Natural killer cell (primary cell): Measurements from ENCODE around the gene FHOD3. TPM values are rescaled to one million over a fixed set of nuclear protein-coding genes. Genes with fewer than 3 reads are reported as not detected.

ENCODE experiments used
- ATAC-seq, 3 donors: fragments of 150-1000 bp in 2 of 3; fragments of 200-7000 bp in 1 of 3; cut with Tn5 transposase; 1 replicate in 1 of 3; 2 replicates in 2 of 3; pipeline ENCODE4 v1.10.0; 2021; ENCODE audit warnings: mild to moderate bottlenecking in 2 of 3, moderate library complexity in 2 of 3
- DNase-seq, 2 donors: peaks; one replicate each; pipeline versions ENCODE4 v3.0.0 to v3.0.0-alpha.2; 2013 to 2021; ENCODE audit warnings: mixed read lengths in 1 of 2
- H3K27ac ChIP-seq: one replicate; pipeline ENCODE4 v1.5.1; 2013; ENCODE audit warnings: mild to moderate bottlenecking, low read length
- H3K27me3 ChIP-seq: one replicate; pipeline ENCODE4 v1.6.1; 2013; ENCODE audit warnings: low read length; ENCODE audit not compliant: control insufficient read depth, insufficient read depth
- H3K36me3 ChIP-seq: one replicate; pipeline ENCODE4 v1.6.1; 2013; ENCODE audit warnings: low read length; ENCODE audit not compliant: control insufficient read depth, insufficient read depth
- H3K4me1 ChIP-seq: one replicate; pipeline ENCODE4 v1.6.1; 2013; ENCODE audit warnings: low read length; ENCODE audit not compliant: control insufficient read depth, insufficient read depth
- H3K4me3 ChIP-seq: one replicate; pipeline ENCODE4 v1.5.1; 2013; ENCODE audit warnings: low read length
- H3K9me3 ChIP-seq: one replicate; pipeline ENCODE4 v1.6.1; 2013; ENCODE audit warnings: low read length; ENCODE audit not compliant: control insufficient read depth, insufficient read depth
- H3K27ac Mint-ChIP-seq, 2 donors: one replicate each; pipeline ENCODE4 v1.8.0; 2022; ENCODE audit warnings: mild to moderate bottlenecking in 2 of 2, mixed read lengths in 2 of 2, moderate library complexity in 1 of 2
- H3K27me3 Mint-ChIP-seq, 2 donors: one replicate each; pipeline ENCODE4 v1.8.0; 2022; ENCODE audit warnings: low read depth in 2 of 2, mixed read lengths in 2 of 2
- H3K36me3 Mint-ChIP-seq: one replicate; pipeline ENCODE4 v1.8.0; 2022; ENCODE audit warnings: mixed read lengths
- H3K4me1 Mint-ChIP-seq, 2 donors: one replicate each; pipeline ENCODE4 v1.8.0; 2022; ENCODE audit warnings: mixed read lengths in 2 of 2
- H3K4me3 Mint-ChIP-seq: one replicate; pipeline ENCODE4 v1.8.0; 2022; ENCODE audit warnings: mild to moderate bottlenecking, moderate library complexity, mixed read lengths
- H3K9me3 Mint-ChIP-seq, 2 donors: one replicate each; pipeline ENCODE4 v1.8.0; 2022; ENCODE audit warnings: mixed read lengths in 2 of 2
- WGBS: methylation state at CpG from one replicate; pipeline ENCODE4 v1.1.7; 2013; ENCODE audit warnings: missing lambda C conversion rate; ENCODE audit not compliant: insufficient coverage; 5-methylcytosine and 5-hydroxymethylcytosine counted together
- intact Hi-C: fragments of 100-400 bp; cut with micrococcal nuclease; formaldehyde crosslinking; loops from one replicate; pipeline ENCODE4 v1.14.2; 2022
- total RNA-seq, 4 donors: library from RNA; stranded (reverse); fragments of 120-200 nt in 1 of 4; gene quantifications; one replicate each; pipeline versions ENCODE4 v1.2.3 to v1.2.4, GENCODE V29; 2013 to 2022
- TF ChIP-seq, protein P1 (sequence below): fragments of 200-600 bp; IDR thresholded peaks from one replicate; pipeline ENCODE4 v1.8.0; 2022; ENCODE audit warnings: antibody characterized with exemption

Gene FHOD3
- total RNA-seq, 3 donors from 2014 or later (not counting 1 experiment from before 2014, with no cell fraction given): not detected

DNA sequence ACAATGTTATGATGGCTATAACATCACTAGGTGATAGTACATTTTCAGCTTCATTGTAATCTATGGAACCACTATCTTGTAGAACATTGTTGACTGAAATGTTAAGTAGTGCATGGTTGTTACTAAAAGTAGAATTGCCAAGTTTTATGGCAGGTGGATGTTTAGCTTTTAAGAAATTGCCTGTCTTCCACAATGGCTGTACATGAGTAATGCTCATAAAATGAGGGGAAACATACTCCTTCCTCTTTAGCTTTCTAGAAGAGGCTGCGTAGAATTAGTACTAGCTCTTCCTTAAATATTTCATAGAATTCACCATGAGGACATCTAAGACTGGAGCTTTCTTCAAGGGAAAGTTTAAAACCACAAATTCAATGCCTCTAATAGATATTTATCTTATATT lies 370.3 kb downstream of the FHOD3 start:
- no peak for ATAC-seq
- 55% methylated on average over 1 of the region's 1 CpG for WGBS
- Histone ChIP-seq H3K4me1 (no peaks in the 10 kb centered on the region), H3K36me3 (no peaks in the 10 kb centered on the region), H3K27me3 (no peaks in the 10 kb centered on the region), H3K9me3 (peaks cover 3% of the 10 kb centered on the region), H3K4me3 (no peak overlapping the region), H3K27ac (no peak overlapping the region)
- Mint-ChIP-seq H3K4me3 (no peak overlapping the region), H3K36me3 (no peaks in the 10 kb centered on the region), H3K4me1 (peaks cover 0 to 2% of the 10 kb centered on the region in 2 donors), H3K27ac (no peak overlapping the region), H3K9me3 (peaks cover 0 to 2% of the 10 kb centered on the region in 2 donors), H3K27me3 (peaks cover 7 to 16% of the 10 kb centered on the region in 2 donors)
- no peak for DNase-seq
- TF ChIP-seq, protein P1, sequence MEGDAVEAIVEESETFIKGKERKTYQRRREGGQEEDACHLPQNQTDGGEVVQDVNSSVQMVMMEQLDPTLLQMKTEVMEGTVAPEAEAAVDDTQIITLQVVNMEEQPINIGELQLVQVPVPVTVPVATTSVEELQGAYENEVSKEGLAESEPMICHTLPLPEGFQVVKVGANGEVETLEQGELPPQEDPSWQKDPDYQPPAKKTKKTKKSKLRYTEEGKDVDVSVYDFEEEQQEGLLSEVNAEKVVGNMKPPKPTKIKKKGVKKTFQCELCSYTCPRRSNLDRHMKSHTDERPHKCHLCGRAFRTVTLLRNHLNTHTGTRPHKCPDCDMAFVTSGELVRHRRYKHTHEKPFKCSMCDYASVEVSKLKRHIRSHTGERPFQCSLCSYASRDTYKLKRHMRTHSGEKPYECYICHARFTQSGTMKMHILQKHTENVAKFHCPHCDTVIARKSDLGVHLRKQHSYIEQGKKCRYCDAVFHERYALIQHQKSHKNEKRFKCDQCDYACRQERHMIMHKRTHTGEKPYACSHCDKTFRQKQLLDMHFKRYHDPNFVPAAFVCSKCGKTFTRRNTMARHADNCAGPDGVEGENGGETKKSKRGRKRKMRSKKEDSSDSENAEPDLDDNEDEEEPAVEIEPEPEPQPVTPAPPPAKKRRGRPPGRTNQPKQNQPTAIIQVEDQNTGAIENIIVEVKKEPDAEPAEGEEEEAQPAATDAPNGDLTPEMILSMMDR: no peak
- intact Hi-C loops: no loop called here

DNA sequence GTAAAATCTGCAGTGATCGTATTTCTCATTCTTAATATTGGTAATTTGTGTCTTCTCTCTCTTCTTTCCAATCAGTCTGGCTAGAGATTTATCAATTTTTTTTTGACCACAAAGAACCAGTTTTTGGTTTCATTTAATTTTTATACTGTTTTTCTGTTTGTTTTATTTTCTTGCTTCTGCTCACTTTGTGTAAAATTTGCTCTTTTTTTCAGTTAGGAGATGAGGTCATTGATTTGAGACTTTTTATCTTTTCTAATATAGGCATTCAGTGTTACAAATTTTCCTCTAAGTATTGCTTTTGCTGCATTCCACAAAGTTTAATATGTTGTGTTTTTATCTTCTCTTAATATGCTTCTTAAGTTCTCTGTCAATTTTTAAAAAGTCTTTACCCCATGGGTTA lies 370.8 kb downstream of the FHOD3 start:
- Histone ChIP-seq H3K27ac (no peak overlapping the region), H3K27me3 (no peaks in the 10 kb centered on the region), H3K36me3 (no peaks in the 10 kb centered on the region), H3K4me1 (no peaks in the 10 kb centered on the region), H3K4me3 (no peak overlapping the region), H3K9me3 (peaks cover 3% of the 10 kb centered on the region)
- Mint-ChIP-seq H3K9me3 (peaks cover 0 to 2% of the 10 kb centered on the region in 2 donors), H3K27me3 (peaks cover 7 to 16% of the 10 kb centered on the region in 2 donors), H3K36me3 (no peaks in the 10 kb centered on the region), H3K4me3 (no peak overlapping the region), H3K4me1 (peaks cover 0 to 6% of the 10 kb centered on the region in 2 donors), H3K27ac (no peak overlapping the region)
- intact Hi-C loops: no loop called here
- ATAC-seq (no peak), DNase-seq (no peak)
- TF ChIP-seq, protein P1: no peak
- no CpG with 5 or more reads among the region's 1 CpG for WGBS

DNA sequence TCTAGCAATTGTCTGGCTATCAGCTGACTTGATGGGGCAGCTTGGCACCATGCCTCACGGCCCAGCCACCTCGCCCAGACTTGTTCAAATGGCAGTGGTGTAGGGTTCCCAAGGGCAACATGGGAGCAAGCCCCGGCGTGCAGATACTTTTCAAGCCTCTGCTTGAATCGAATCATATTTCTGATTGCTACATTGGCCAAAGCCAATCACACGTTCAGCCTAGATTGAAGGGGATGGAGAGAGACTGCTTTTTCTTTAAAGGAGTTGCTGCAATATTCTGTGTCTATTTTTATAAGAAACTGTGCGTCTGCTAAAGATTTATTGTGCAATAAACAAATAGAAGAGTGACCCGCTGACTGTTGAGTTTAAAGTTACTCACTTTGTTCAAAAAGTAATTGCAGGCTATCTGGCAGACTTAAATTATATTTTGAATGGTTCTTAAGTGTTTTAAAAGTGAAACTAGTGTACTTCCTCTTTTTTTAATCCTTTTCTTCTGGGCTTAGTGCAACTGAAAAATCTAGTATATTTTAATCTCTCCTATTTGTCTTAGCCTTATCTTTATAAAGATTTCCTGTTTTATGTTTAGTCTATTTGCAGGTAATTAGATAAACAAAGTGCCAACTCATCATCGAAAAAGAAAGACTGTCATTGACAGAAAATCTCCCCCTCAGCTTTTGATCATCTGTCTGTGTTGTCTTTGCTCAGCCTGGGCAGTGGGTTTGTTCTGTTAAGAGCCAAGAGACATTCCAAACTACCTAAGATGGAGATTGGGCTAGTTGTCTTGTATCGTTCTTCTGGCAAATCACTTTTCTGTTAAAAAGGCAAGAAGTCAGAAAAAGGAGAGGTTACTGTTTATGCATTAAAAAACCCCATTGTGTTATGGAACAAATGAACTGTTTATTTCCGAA lies 375.2 kb downstream of the FHOD3 start:
- peaks cover 3% of the 10 kb centered on the region for H3K9me3 ChIP-seq
- Mint-ChIP-seq H3K4me3 (no peak overlapping the region), H3K36me3 (no peaks in the 10 kb centered on the region), H3K27me3 (peaks cover 3 to 16% of the 10 kb centered on the region in 2 donors), H3K27ac (no peak overlapping the region), H3K4me1 (peaks cover 0 to 6% of the 10 kb centered on the region in 2 donors), H3K9me3 (peaks cover 0 to 3% of the 10 kb centered on the region in 2 donors)
- no peaks in the 10 kb centered on the region for H3K36me3 ChIP-seq
- TF ChIP-seq, protein P1: no peak
- intact Hi-C loops: no loop called here
- no peak for DNase-seq
- no peaks in the 10 kb centered on the region for H3K4me1 ChIP-seq
- no peak for ATAC-seq
- H3K4me3 ChIP-seq: no peak overlapping the region
- 72% methylated on average over 9 of the region's 11 CpGs for WGBS
- no peaks in the 10 kb centered on the region for H3K27me3 ChIP-seq
- H3K27ac ChIP-seq: no peak overlapping the region
